PC-3 (cell line): ENCODE measurements around the gene RNF8. TPM values are rescaled to one million over a fixed set of nuclear protein-coding genes. Genes with fewer than 3 reads are reported as not detected.

ENCODE experiments used
- ATAC-seq: fragments of 200-7000 bp; cut with Tn5 transposase; 2 replicates; pipeline ENCODE4 v1.9.1; 2020; ENCODE audit warnings: mild to moderate bottlenecking, moderate library complexity
- BruUV-seq: library from RNA; stranded (reverse); fragments of 400-500 nt; replicated peaks from 2 replicates; lab custom pipeline; 2021; lab: Mats Ljungman, UMichigan
- CTCF ChIA-PET: fragments of 300-600 bp; sonication (Branson Sonifier 250); formaldehyde crosslinking; loops from one replicate; lab custom pipeline; 2022; ENCODE audit warnings: antibody characterized with exemption; lab: Charles Lee
- POLR2A ChIA-PET: fragments of 300-600 bp; sonication (Branson Sonifier 250); formaldehyde crosslinking; loops from one replicate; lab custom pipeline; 2022; ENCODE audit warnings: antibody characterized with exemption; ENCODE audit not compliant: unreplicated experiment; lab: Charles Lee
- DNase-seq: peaks from one replicate; pipeline ENCODE4 v3.0.0-alpha.2; 2015
- H2AFZ ChIP-seq: fragments of 300-600 bp; sonication (generic); 2 replicates; pipeline ENCODE4 v1.6.0; 2016; ENCODE audit warnings: antibody characterized with exemption, low read length
- H3F3A ChIP-seq: fragments of 300-600 bp; sonication (generic); one replicate; pipeline ENCODE4 v1.6.0; 2017; ENCODE audit warnings: antibody characterized with exemption, low read length, control low read depth, mild to moderate bottlenecking; ENCODE audit not compliant: unreplicated experiment
- H3K27ac ChIP-seq: fragments of 300-600 bp; sonication (generic); 2 replicates; pipeline ENCODE4 v1.5.1; 2016; ENCODE audit warnings: mild to moderate bottlenecking, low read length
- H3K27me3 ChIP-seq: fragments of 300-600 bp; sonication (generic); 2 replicates; pipeline ENCODE4 v1.6.1; 2016; ENCODE audit warnings: low read length, mixed read lengths
- H3K36me3 ChIP-seq: fragments of 300-600 bp; sonication (generic); 2 replicates; pipeline ENCODE4 v1.6.1; 2016; ENCODE audit warnings: low read depth, mixed run types, low read length, mixed read lengths
- H3K4me1 ChIP-seq: fragments of 300-600 bp; sonication (generic); 2 replicates; pipeline ENCODE4 v1.5.1; 2016; ENCODE audit warnings: low read length; ENCODE audit not compliant: insufficient read depth
- H3K4me2 ChIP-seq: fragments of 300-600 bp; sonication (generic); 2 replicates; pipeline ENCODE4 v1.6.0; 2016; ENCODE audit warnings: low read length
- H3K4me3 ChIP-seq: fragments of 300-600 bp; sonication (generic); 2 replicates; pipeline ENCODE4 v1.5.1; 2016; ENCODE audit warnings: mild to moderate bottlenecking, low read length, mixed read lengths
- H3K79me2 ChIP-seq: fragments of 300-600 bp; sonication (generic); 2 replicates; pipeline ENCODE4 v1.6.1; 2017; ENCODE audit warnings: low read length, mixed read lengths
- H3K9ac ChIP-seq: fragments of 300-600 bp; sonication (generic); 2 replicates; pipeline ENCODE4 v1.6.0; 2016; ENCODE audit warnings: mild to moderate bottlenecking, low read length
- H3K9me2 ChIP-seq: fragments of 300-600 bp; sonication (generic); replicated peaks from 2 replicates; pipeline ENCODE4 v1.6.1; 2016; ENCODE audit warnings: mixed run types, low read length, mixed read lengths
- H3K9me3 ChIP-seq: fragments of 300-600 bp; sonication (generic); 2 replicates; pipeline ENCODE4 v1.6.1; 2016; ENCODE audit warnings: low read length, mixed read lengths
- H4K20me1 ChIP-seq: fragments of 300-600 bp; sonication (generic); 2 replicates; pipeline ENCODE4 v1.6.1; 2016; ENCODE audit warnings: low read length, mixed read lengths
- EZH2 ChIP-seq: fragments of 300-600 bp; sonication (generic); IDR thresholded peaks from one replicate; pipeline ENCODE4 v1.6.1; 2017; ENCODE audit warnings: antibody characterized with exemption, mild to moderate bottlenecking, low read length; ENCODE audit not compliant: unreplicated experiment
- EZH2phosphoT487 ChIP-seq: fragments of 300-600 bp; sonication (generic); IDR thresholded peaks from 2 replicates; pipeline ENCODE4 v1.6.1; 2018; ENCODE audit warnings: mild to moderate bottlenecking, antibody characterized with exemption, low read length, borderline replicate concordance
- intact Hi-C: fragments of 100-400 bp; cut with micrococcal nuclease; formaldehyde crosslinking; loops from 2 replicates; pipeline ENCODE4 v1.9.0; 2023
- total RNA-seq: library from RNA; depleted of rRNA; stranded (reverse); fragments of >200 nt; gene quantifications from 2 replicates; pipeline ENCODE4 v1.2.3, GENCODE V29; 2014
- TF ChIP-seq, protein P1 (sequence below): fragments of 300-600 bp; sonication (generic); conservative IDR thresholded peaks from 2 replicates; pipeline ENCODE4 v1.5.1; 2017; ENCODE audit warnings: antibody characterized with exemption, low read depth, mild to moderate bottlenecking, low read length

The RNF8 gene
- total RNA-seq, 1 experiment from 2014 or later: 28.1 TPM

DNA sequence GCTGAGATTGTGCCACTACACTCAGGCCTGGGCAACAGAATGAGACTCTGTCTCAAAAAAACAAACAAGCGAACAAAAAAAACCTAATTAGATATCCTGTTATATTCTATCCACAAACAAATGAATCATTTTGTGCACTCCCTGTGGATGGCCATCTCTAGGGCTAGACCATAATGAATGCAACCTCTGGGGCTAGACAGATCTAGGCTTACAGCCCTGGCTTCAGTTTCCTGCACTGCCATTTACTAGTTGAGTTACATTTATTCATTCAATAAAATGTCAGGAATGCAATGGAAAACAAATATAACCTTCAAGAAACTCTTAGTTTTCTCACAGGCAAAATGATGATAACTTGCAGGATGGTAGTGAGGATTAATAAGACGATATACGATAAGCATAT lies 6.6 kb upstream of the RNF8 start:
- H3K4me1 ChIP-seq: no peaks in the 10 kb centered on the region
- DNase-seq (no peak), ATAC-seq (peak; percentile 53; the same call in 1 of the 2 replicates)
- no TSS peak for BruUV-seq
- H3K4me2 ChIP-seq: no peak overlapping the region
- no peaks in the 10 kb centered on the region for H3K27me3 ChIP-seq
- H3K9me2 ChIP-seq: no peaks in the 10 kb centered on the region
- H3K9ac ChIP-seq: no peak overlapping the region
- no peaks in the 10 kb centered on the region for H3F3A ChIP-seq
- POLR2A ChIA-PET: no interaction called here
- no peaks in the 10 kb centered on the region for H3K9me3 ChIP-seq
- H3K79me2 ChIP-seq: no peaks in the 10 kb centered on the region
- no peaks in the 10 kb centered on the region for H3K36me3 ChIP-seq
- H2AFZ ChIP-seq: no peak overlapping the region
- H4K20me1 ChIP-seq: no peaks in the 10 kb centered on the region
- H3K27ac ChIP-seq: no peak overlapping the region
- CTCF ChIA-PET: no interaction called here
- intact Hi-C loops: no loop called here
- TF ChIP-seq, protein P1, sequence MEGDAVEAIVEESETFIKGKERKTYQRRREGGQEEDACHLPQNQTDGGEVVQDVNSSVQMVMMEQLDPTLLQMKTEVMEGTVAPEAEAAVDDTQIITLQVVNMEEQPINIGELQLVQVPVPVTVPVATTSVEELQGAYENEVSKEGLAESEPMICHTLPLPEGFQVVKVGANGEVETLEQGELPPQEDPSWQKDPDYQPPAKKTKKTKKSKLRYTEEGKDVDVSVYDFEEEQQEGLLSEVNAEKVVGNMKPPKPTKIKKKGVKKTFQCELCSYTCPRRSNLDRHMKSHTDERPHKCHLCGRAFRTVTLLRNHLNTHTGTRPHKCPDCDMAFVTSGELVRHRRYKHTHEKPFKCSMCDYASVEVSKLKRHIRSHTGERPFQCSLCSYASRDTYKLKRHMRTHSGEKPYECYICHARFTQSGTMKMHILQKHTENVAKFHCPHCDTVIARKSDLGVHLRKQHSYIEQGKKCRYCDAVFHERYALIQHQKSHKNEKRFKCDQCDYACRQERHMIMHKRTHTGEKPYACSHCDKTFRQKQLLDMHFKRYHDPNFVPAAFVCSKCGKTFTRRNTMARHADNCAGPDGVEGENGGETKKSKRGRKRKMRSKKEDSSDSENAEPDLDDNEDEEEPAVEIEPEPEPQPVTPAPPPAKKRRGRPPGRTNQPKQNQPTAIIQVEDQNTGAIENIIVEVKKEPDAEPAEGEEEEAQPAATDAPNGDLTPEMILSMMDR: no peak
- TF ChIP-seq EZH2phosphoT487: no peak
- TF ChIP-seq EZH2: no peak
- H3K4me3 ChIP-seq: no peak overlapping the region

DNA sequence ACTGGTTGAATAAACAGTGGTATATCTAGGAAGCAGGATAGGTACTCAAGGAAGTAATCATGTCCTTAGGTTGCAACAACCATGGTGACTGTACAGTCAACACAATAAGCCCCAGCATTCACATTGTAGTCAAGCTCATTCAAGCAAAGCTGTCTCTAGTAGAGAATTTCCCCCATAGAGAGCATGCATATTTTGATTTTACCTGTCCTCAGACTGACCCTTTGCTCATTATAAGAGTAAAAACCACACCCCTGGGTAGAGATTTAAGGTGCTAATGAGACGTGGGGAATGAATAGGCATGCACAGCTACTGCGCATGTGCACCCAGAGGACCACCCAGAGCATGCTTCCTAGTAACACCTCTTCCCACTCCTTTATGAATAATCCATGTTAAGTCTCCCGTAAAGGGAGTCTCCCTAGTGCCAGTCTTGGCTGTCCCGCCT lies 6.1 kb upstream of the RNF8 start:
- Histone ChIP-seq H3K9me2 (no peaks in the 10 kb centered on the region), H3K9me3 (no peaks in the 10 kb centered on the region), H3K4me2 (no peak overlapping the region), H2AFZ (no peak overlapping the region), H3K4me3 (no peak overlapping the region), H3K9ac (no peak overlapping the region), H3F3A (no peaks in the 10 kb centered on the region), H3K27ac (no peak overlapping the region), H3K4me1 (no peaks in the 10 kb centered on the region), H3K79me2 (no peaks in the 10 kb centered on the region), H3K27me3 (no peaks in the 10 kb centered on the region), H3K36me3 (no peaks in the 10 kb centered on the region), H4K20me1 (no peaks in the 10 kb centered on the region)
- ATAC-seq: no peak; the same call in 1 of the 2 replicates
- intact Hi-C loops: no loop called here
- ChIA-PET POLR2A (no interaction called here), CTCF (no interaction called here)
- DNase-seq: no peak
- TF ChIP-seq EZH2: no peak
- TF ChIP-seq EZH2phosphoT487: no peak
- TF ChIP-seq, protein P1: no peak
- no TSS peak for BruUV-seq

DNA sequence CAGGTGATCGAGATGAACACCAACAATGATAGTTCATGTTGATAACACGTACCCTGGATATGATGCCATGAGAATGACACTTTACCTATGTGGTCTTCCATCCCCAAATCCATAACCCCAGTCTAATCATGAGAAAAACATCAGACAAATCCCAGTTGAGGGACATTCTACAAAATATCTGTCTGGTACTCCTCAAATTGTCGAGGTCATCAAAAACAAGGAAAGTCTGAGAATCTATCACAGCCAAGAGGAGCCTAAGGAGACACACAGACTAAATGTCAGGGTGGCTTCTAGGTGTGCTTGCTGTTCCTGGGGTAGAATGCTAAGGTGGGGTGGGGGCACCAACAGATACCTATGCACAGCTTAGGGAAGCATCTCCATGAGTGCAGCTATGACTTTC lies 2.8 kb upstream of the RNF8 start:
- no peaks in the 10 kb centered on the region for H3K9me2 ChIP-seq
- no peak overlapping the region for H3K4me3 ChIP-seq
- H3K36me3 ChIP-seq: no peaks in the 10 kb centered on the region
- H3K4me1 ChIP-seq: peaks cover 15% of the 10 kb centered on the region
- H3K27me3 ChIP-seq: no peaks in the 10 kb centered on the region
- no peak overlapping the region for H2AFZ ChIP-seq
- ChIA-PET POLR2A (no interaction called here), CTCF (no interaction called here)
- H3K9ac ChIP-seq: no peak overlapping the region
- no peak for TF ChIP-seq EZH2phosphoT487
- TF ChIP-seq, protein P1: no peak
- TF ChIP-seq EZH2: no peak
- peaks cover 22% of the 10 kb centered on the region for H3K79me2 ChIP-seq
- intact Hi-C loops: no loop called here
- no peaks in the 10 kb centered on the region for H3F3A ChIP-seq
- ATAC-seq: no peak
- no peaks in the 10 kb centered on the region for H3K9me3 ChIP-seq
- H4K20me1 ChIP-seq: no peaks in the 10 kb centered on the region
- no peak overlapping the region for H3K4me2 ChIP-seq
- no TSS peak for BruUV-seq
- no peak for DNase-seq
- no peak overlapping the region for H3K27ac ChIP-seq
